Glomerular visceral epithelial cell (primary cell): Measurements from ENCODE around the gene C22orf23.
"Not testable (repeated sequence)": the region's sequence is repeated elsewhere in the genome, so short reads cannot be mapped to it uniquely, and the experiment has no call there.

ENCODE experiments used
- DNase-seq: peaks from one replicate; pipeline ENCODE4 v3.0.0-alpha.2; 2016; ENCODE audit errors: extremely low spot score

C22orf23 gene

DNA sequence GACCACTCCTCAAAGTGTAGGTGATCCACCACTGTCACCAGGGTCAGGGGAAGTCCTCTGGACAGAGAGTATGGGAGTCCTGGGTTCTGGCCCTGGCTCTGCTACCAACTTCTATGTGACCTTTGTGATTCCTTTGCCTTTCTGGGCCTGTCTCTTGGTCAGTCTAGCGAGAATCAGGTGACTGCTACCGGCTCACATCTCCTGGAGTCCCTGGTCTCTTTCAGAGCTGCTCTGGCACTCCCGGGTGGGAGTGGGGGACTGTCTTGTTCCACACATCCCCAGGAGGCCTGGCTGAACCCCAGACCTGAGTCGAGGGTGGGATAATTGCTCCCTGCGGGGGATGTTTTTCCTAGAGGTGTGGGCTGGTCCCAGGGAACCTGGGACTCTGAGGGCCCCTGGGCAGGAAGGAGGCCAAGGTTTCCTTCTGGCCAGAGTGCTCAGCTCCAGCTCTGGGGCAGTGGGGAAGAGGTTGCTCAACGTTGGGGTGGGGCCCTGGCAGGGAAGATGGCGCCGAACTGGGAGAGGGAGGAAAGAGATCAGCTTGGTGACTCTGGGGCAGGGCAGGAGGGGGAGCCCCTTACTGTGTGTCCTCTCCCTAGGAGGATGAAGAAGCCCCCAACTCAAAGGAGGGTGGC is 28.9 kb upstream of the C22orf23 start:
- DNase-seq, result no peak

GRCh38 chr22:37981282-37982011 is 28.0 kb upstream of the C22orf23 start:
- DNase-seq, result no peak

GRCh38 chr22:37979782-37980181 is 26.4 kb upstream of the C22orf23 start:
- no peak for DNase-seq

GRCh38 chr22:37976547-37976946 is 23.1 kb upstream of the C22orf23 start:
- no peak for DNase-seq

GRCh38 chr22:37976022-37976421 is 22.6 kb upstream of the C22orf23 start:
- DNase-seq, result not testable (repeated sequence)

- DNase-seq, result no peak
Observed at GRCh38 chr22:37975153-37975552, 21.8 kb upstream of the C22orf23 start.

GRCh38 chr22:37973271-37974170 is 20.1 kb upstream of the C22orf23 start:
- no peak for DNase-seq

DNA sequence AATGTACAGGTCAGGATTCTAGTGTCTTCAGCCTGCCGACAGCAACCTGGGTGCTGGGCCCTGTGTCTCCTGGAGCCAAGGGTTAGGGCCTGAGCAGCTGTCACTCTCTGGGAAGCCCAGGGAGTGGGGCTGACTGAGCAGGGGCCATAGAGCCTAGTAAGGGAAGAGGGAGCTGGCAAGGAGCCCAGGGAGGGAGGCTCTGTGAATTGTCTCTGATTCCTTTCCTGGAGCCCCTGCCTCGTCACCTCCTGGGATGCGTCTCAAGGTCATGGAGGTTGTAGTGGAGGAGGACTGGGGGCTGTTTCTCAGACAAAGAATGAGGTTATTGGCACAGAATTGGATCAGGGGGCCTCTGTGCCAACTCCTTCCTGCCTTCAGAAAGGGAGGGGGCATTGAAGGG is 19.1 kb upstream of the C22orf23 start:
- no peak for DNase-seq

DNA sequence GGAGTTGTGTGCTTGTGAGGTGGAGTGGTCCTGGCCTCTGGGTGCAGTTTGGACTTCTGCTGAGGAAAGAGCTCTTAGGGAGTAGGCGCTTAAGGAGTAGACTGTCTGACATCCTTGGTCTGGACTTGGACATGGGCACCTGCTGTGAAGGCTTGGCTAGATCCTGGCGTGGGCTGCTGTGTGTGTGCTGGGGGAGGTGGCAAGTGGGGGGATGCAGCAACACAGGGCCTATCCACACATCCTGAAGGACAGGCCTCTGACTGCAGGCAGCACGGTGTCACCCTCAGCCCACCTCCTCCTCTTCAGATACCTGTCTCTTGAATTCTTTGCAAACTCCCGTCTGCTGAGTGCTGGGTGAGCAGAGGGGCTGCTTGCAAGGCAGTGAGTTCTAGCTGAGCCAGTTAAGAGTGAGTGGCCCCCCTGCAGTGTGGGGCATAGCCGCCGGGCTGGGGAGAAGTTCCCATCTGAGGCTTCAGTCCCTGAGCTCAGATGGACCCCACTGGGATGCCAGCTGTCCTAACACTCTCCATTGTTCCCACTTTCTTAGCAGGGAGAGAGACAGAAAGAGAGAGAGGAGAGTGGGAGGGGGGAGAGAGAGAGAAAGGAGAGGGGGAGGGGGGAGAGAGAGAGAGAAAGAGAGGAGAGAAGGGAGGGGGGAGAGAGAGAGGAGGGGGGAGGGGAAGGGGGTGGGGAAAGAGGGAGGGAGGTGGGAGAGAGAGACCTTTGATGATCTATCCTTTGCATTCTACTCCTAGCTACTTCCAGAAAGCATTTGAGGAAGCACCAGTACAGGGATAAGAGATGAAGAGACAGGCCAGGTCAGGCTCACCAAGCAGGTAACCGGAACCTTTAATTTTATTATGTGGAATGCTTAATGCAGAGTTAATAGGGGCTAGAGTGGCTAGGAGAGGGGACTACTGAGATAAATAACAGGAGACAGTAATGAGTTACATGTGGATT is 18.4 kb upstream of the C22orf23 start:
- DNase-seq, result no peak

GRCh38 chr22:37970864-37971263 is 17.5 kb upstream of the C22orf23 start:
- DNase-seq, result no peak

GRCh38 chr22:37968452-37969251 is 15.3 kb upstream of the C22orf23 start:
- DNase-seq, result no peak

- DNase-seq, result no peak
Observed at GRCh38 chr22:37967637-37968451, 14.4 kb upstream of the C22orf23 start.

- no peak for DNase-seq
Observed at GRCh38 chr22:37967147-37967546, 13.7 kb upstream of the C22orf23 start.

- DNase-seq, result peak; percentile 23
Observed at GRCh38 chr22:37965940-37966664, 12.7 kb upstream of the C22orf23 start.

DNA sequence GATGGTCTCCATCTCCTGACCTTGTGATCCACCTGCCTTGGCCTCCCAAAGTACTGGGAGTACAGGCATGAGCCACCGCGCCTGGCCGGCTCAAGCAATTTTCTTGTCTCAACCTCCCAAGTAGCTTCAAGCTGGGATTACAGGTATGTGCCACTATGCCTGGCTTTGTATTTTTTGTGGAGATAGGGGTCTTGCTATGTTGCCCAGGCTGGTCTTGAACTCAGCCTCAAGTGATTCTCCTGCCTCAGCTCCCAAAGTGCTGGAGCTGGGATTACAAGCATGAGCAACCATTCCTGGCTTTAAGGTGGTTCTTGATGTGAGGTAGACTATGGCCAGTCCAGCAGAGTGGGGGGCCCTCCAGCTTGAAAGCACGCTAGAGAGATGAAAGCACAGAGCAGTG is 7.7 kb upstream of the C22orf23 start:
- DNase-seq, result no peak

DNA sequence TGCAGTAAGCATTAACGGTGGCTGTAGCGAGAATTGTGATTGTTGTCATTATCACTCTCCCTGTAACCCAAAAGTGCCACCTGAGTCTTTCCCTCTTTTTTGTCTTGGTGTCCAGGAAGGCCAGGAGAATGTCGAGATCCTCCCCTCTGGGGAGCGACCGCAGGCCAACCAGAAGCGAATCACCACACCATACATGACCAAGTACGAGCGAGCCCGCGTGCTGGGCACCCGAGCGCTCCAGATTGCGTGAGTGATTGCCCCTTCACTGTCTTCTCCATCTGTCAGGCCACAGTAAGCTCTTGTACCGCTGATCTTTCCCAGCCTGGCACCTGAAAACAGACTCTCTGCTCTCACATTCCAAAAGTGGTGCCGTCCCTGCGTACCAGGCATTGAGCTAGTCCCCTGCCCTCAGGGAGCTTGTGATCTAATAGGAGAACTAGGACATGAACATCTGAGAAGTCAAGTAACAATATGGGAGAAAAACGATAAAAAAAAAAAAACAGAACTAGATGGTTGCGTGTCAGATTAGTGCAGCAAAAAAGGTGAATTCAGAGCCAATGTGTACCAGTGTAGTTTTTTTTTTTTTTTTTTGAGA is 5.9 kb upstream of the C22orf23 start:
- no peak for DNase-seq

- no peak for DNase-seq
Observed at GRCh38 chr22:37957232-37957631, 3.8 kb upstream of the C22orf23 start.

GRCh38 chr22:37955825-37956397 is 2.5 kb upstream of the C22orf23 start:
- DNase-seq, result not testable (repeated sequence)
